Measurements from ENCODE around the gene KDM4C. TPM values are rescaled to one million over a fixed set of nuclear protein-coding genes. Genes with fewer than 3 reads are reported as not detected.

The KDM4C gene
- total and polyA plus RNA-seq, 2 of the 4 experiments (the other 2 are of a cell fraction) = 11.8 to 23.8 TPM

GRCh38 chr9:7212101-7212500 is 454.3 kb downstream of the KDM4C start:
- no CpG with 5 or more reads among the region's 4 CpGs for whole genome bisulfite sequencing, 2 experiments (ENCODE audit: extremely low coverage in 2 of 2, insufficient read length in 1 of 2)
- ATAC-seq (ENCODE audit: low read depth) = peak; percentile 61
- TF ChIP-seq MXI1 (IDR thresholded peaks at IDR 0.05; ENCODE audit: borderline replicate concordance, low read depth, low read length) = no peak
- TF ChIP-seq RAD21 (IDR thresholded peaks at IDR 0.05; ENCODE audit: low read length) = no peak

More at GRCh38 chr9:7212101-7212500, 454.3 kb downstream of the KDM4C start:
- no peak overlapping the region for H3K14ac ChIP-seq (replicated peaks; ENCODE audit: low read depth, low read length)
- no peak overlapping the region for H3K4ac ChIP-seq (ENCODE audit: low read depth, low read length)
- ChIA-PET CTCF (interaction anchor here (0.6 kb wide), 1 partner anchor 22 kb away, joined by 3 read pairs; no protein-coding TSS in a partner anchor), POLR2A (ENCODE audit: unreplicated experiment) (no interaction called here)
- H3K23ac ChIP-seq (ENCODE audit: low read depth, low read length) = no peak overlapping the region
- DNase-seq = no peak
- H3K4me1 ChIP-seq (ENCODE audit: control insufficient read depth, insufficient read depth, low read length) = no peaks in the 10 kb centered on the region
- 0 out of 2 replicates have a peak overlapping the region, but pooled peaks have one; percentile 57 for H3K4me2 ChIP-seq (ENCODE audit: low read depth, low read length)
- H3K9me1 ChIP-seq (ENCODE audit: insufficient read depth, low read length) = no peaks in the 10 kb centered on the region
- no peak overlapping the region for H4K91ac ChIP-seq (ENCODE audit: insufficient read depth, low read depth, low read length)
- no peak overlapping the region for H2AK5ac ChIP-seq (ENCODE audit: low read depth, low read length)
- dilution Hi-C loops (cut with HindIII; ENCODE audit: low sequenced_read_pairs, unreplicated experiment) = no loop called here
- H3K27me3 ChIP-seq (ENCODE audit: control insufficient read depth, insufficient read depth, low read length) = peaks cover 6% of the 10 kb centered on the region
- no peak overlapping the region for H2AK9ac ChIP-seq (replicated peaks; ENCODE audit: low read depth, low read length, poor library complexity)
- no peaks in the 10 kb centered on the region for H3K9me3 ChIP-seq (ENCODE audit: control insufficient read depth, insufficient read depth, low read length)
- H3K27ac ChIP-seq (ENCODE audit: insufficient read depth, low read length) = no peak overlapping the region
- H3K9ac ChIP-seq (ENCODE audit: low read depth, low read length) = no peak overlapping the region
- H2BK15ac ChIP-seq (ENCODE audit: low read depth, low read length) = no peak overlapping the region
- no peak overlapping the region for H3K56ac ChIP-seq (ENCODE audit: extremely low read depth, insufficient read depth, low read length)
- no peak overlapping the region for H4K8ac ChIP-seq (ENCODE audit: low read depth in 2 of 2, low read length in 2 of 2)
- no peak overlapping the region for H2BK20ac ChIP-seq (ENCODE audit: low read depth, low read length)
- no peaks in the 10 kb centered on the region for H3K36me3 ChIP-seq (ENCODE audit: control insufficient read depth, insufficient read depth, low read length)
- no peak overlapping the region for H4K5ac ChIP-seq (ENCODE audit: low read depth, low read length)
- no TSS peak for BruUV-seq (replicated peaks)
- intact Hi-C loops (cut with micrococcal nuclease) = no loop called here
- H4K20me1 ChIP-seq (ENCODE audit: insufficient read depth, low read length) = no peaks in the 10 kb centered on the region
- H2BK5ac ChIP-seq (ENCODE audit: low read depth, low read length, poor library complexity, severe bottlenecking) = no peak overlapping the region
- no peak overlapping the region for H2BK120ac ChIP-seq (ENCODE audit: low read depth, low read length)
- in situ Hi-C loops (cut with MboI; ENCODE audit: low sequenced_read_pairs) = no loop called here
- H3K79me1 ChIP-seq (ENCODE audit: low read depth in 1 of 2, low read length in 2 of 2) = no peaks in the 10 kb centered on the region
- no peak overlapping the region for H3K4me3 ChIP-seq (ENCODE audit: insufficient read depth, low read depth, low read length)
- no peak overlapping the region for H3K18ac ChIP-seq (ENCODE audit: low read depth, low read length)
- H2AFZ ChIP-seq (replicated peaks; ENCODE audit: low read length, poor library complexity) = no peak overlapping the region
